Middle frontal gyrus (tissue), 1 donor: Measurements from ENCODE around the gene ASB18.

Experiments
- DNase-seq: peaks from one replicate; pipeline ENCODE4 v3.0.0-alpha.2; 2015; ENCODE audit warnings: low spot score; ENCODE audit errors: extremely low spot score

ASB18 gene

GRCh38 chr2:236241181-236242056, 22.8 kb downstream of the ASB18 start:
- DNase-seq: no peak

- DNase-seq: no peak
Observed at GRCh38 chr2:236240228-236240990, 23.8 kb downstream of the ASB18 start.

- DNase-seq: no peak
Observed at GRCh38 chr2:236239276-236240065, 24.7 kb downstream of the ASB18 start.

- DNase-seq: no peak
Observed at GRCh38 chr2:236238751-236239150, 25.5 kb downstream of the ASB18 start.

GRCh38 chr2:236237468-236238190, 26.6 kb downstream of the ASB18 start:
- no peak for DNase-seq

GRCh38 chr2:236236559-236237452, 27.4 kb downstream of the ASB18 start:
- DNase-seq: no peak

GRCh38 chr2:236229186-236229585, 35.0 kb downstream of the ASB18 start:
- no peak for DNase-seq

- no peak for DNase-seq
Observed at GRCh38 chr2:236223675-236224074, 40.5 kb downstream of the ASB18 start.

- DNase-seq: no peak
Observed at GRCh38 chr2:236221798-236222197, 42.4 kb downstream of the ASB18 start.

- no peak for DNase-seq
Observed at GRCh38 chr2:236219411-236219810, 44.8 kb downstream of the ASB18 start.

GRCh38 chr2:236217926-236218325, 46.3 kb downstream of the ASB18 start:
- no peak for DNase-seq

- DNase-seq: no peak
Observed at GRCh38 chr2:236216711-236217110, 47.5 kb downstream of the ASB18 start.

- no peak for DNase-seq
Observed at GRCh38 chr2:236215761-236216333, 48.4 kb downstream of the ASB18 start.

GRCh38 chr2:236215196-236215595, 49.0 kb downstream of the ASB18 start:
- DNase-seq: no peak

- no peak for DNase-seq
Observed at GRCh38 chr2:236214376-236214995, 49.7 kb downstream of the ASB18 start.

- no peak for DNase-seq
Observed at GRCh38 chr2:236211296-236211695, 52.9 kb downstream of the ASB18 start.

- no peak for DNase-seq
Observed at GRCh38 chr2:236210536-236210935, 53.7 kb downstream of the ASB18 start.

GRCh38 chr2:236209996-236210395, 54.2 kb downstream of the ASB18 start:
- no peak for DNase-seq

GRCh38 chr2:236209535-236209934, 54.7 kb downstream of the ASB18 start:
- no peak for DNase-seq
